22Rv1 (cell line): ENCODE measurements around the gene SEC14L2.

Experiments
- H3K27ac ChIP-seq: fragments of 450-650 bp; 2 replicates; pipeline ENCODE4 v1.5.1; 2017
- ZFX ChIP-seq: fragments of 450-650 bp; IDR thresholded peaks from 2 replicates; pipeline ENCODE4 v1.6.1; 2017; ENCODE audit warnings: antibody characterized with exemption, borderline replicate concordance
- TF ChIP-seq, protein P1 (sequence below): fragments of 450-650 bp; IDR thresholded peaks from 2 replicates; pipeline ENCODE4 v1.5.1; 2017; ENCODE audit warnings: mild to moderate bottlenecking

The SEC14L2 gene

DNA sequence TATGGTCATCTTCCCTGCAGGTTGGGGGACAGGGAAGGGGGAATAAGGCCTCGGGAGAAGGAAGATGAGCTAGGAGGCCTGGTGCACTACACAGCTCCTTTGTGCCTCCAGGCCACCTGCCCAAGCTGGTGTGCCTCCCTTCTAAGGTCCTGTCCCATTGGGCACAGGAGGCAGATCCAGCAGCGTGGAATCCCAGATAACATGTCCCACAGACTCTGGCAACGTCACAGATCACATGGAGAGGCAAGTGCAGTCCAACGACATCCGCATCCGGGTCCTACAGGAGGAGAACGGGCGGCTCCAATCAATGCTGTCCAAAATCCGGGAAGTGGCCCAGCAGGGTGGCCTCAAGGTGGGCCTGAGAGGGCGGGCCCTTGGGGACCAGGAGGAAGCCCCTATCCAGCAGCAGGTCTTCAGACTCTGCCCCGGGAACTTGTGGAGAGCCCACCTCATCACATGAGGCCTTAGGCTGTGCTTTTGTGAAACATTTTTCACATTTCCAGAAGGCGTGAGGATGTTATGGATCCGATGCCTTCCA is 21.4 kb upstream of the SEC14L2 start:
- TF ChIP-seq ZFX = no peak
- TF ChIP-seq, protein P1, sequence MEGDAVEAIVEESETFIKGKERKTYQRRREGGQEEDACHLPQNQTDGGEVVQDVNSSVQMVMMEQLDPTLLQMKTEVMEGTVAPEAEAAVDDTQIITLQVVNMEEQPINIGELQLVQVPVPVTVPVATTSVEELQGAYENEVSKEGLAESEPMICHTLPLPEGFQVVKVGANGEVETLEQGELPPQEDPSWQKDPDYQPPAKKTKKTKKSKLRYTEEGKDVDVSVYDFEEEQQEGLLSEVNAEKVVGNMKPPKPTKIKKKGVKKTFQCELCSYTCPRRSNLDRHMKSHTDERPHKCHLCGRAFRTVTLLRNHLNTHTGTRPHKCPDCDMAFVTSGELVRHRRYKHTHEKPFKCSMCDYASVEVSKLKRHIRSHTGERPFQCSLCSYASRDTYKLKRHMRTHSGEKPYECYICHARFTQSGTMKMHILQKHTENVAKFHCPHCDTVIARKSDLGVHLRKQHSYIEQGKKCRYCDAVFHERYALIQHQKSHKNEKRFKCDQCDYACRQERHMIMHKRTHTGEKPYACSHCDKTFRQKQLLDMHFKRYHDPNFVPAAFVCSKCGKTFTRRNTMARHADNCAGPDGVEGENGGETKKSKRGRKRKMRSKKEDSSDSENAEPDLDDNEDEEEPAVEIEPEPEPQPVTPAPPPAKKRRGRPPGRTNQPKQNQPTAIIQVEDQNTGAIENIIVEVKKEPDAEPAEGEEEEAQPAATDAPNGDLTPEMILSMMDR = no peak
- no peak overlapping the region for H3K27ac ChIP-seq

DNA sequence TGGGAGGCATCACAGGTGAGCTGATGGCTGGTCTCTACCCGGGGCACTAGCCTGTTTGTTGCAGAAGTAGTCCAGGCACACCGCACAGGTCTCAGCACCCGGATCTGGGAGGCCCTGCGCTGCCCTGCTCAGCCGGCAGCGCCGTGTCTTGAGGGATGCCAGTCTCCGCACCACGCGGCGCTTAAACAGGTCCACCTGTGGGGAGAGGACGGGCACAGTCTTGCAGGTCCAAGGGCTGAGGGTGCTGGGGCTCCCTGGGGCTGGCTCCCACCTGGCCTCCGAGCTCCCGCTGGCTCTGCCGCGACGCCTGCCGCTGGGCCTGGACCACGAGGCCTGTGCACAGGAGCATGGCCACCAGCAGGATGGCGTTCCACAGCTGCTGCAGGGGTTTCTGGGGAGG is 16.8 kb upstream of the SEC14L2 start:
- no peak overlapping the region for H3K27ac ChIP-seq
- TF ChIP-seq ZFX = no peak
- TF ChIP-seq, protein P1 = no peak

DNA sequence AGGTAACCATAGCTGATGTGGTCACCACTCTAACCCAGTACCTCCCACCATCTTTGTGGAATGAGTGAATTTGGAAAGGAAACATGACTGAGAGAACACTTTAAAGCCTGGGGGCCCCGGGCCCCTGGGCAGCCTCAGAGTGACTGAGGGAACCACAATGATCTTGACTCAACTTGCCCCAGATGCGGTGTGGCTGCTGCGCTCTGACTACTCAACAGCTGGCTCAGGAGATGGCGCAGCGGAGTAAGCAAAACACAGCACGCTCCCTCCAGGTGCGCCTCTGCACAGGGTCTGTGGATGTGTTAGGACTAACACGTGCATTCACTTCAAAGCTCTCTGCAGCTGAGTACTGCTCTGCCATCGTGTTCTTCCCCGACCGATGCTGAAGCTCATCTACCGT is 15.6 kb upstream of the SEC14L2 start:
- no peak overlapping the region for H3K27ac ChIP-seq
- no peak for TF ChIP-seq ZFX
- TF ChIP-seq, protein P1 = no peak

DNA sequence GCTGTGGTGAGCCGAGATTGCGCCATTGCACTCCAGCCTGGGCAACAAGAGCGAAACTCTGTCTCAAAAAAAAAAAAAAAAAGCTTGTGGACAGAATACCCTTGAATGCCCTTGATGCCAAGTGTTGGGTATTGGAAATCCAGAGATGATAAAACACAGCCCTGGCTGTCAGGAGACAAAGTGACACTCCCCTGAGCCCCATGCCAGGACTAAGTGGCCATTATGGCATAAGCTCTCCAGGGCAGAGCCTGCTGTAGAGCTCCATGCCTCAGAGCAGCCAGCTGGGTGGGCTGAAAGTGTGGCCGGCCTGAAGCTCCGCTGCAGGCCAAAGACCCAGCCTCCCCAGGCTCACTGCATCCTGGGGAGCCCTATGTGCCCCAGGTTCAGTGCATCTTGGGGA is 14.5 kb upstream of the SEC14L2 start:
- no peak overlapping the region for H3K27ac ChIP-seq
- no peak for TF ChIP-seq ZFX
- TF ChIP-seq, protein P1 = no peak

DNA sequence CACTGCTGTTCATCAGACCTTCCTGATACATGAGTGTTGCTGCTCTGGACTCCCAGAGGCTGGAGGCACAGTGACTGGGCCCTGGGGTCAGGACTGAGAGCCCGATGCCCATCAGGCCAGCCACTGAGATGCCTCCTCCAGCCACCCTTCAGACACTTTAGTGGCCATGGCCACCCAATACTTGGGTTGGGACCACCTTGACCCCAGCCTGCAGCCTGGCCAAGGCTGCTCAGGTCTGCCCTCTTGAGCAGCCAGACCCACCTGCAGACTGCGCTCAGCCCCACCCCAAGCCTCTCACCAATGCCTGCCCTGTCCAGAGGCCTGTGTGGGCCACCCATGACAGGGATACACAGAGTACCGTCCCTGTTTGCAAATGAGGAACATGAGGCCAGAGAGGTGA is 13.8 kb upstream of the SEC14L2 start:
- no peak overlapping the region for H3K27ac ChIP-seq
- TF ChIP-seq, protein P1 = no peak
- TF ChIP-seq ZFX = no peak

DNA sequence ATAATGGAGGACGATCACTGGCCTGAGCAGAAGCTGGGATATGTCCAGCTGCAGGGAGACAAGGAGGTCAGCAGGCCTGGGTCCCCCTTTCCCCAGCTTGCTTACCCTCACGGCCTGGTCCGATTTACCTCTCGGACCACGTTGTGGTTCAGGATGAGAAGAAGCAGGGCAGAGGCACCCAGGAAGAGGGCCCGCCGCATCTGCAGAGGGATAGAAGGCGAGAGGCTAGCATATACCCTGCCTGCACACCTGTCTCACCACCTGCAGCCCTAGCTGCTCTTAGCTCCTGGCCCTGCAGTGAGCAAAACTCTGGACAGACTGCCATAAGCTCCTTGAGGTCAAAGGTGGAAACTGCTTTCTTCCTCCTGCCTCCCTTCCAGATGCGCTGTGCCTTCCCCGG is 10.9 kb upstream of the SEC14L2 start:
- H3K27ac ChIP-seq = no peak overlapping the region
- no peak for TF ChIP-seq ZFX

DNA sequence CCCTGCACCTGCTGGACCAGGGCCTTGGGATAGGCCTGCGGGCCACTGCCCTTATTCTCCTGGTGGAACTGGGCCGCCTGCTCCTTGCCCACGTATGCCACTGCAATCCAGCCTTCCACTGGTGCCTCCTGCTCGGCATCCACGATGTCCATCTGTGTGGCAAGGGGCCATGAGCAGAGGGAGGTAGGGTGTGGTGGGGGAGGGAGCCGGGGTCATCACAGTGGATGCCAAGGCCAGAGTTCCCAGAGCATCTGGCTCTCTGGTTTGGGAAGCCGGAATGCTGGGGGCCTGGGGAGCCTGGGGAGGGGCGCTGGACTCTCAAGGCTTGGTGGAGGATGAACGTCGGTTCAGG is 10.2 kb upstream of the SEC14L2 start:
- peak overlapping the region; percentile 56 for H3K27ac ChIP-seq
- no peak for TF ChIP-seq ZFX
- TF ChIP-seq, protein P1 = no peak
